OCI-LY1 (cell line): ENCODE data around the gene TTLL11.

Source experiments
- CTCF ChIP-seq: fragments of 200-600 bp; sonication (generic), shearing (Covaris generic); IDR thresholded peaks from 2 replicates; pipeline ENCODE4 v1.5.1; 2017; ENCODE audit warnings: mild to moderate bottlenecking, antibody characterized with exemption, low read length, moderate library complexity, mixed read lengths
- EZH2 ChIP-seq: fragments of 200-600 bp; sonication (generic), shearing (Covaris generic); IDR thresholded peaks from 2 replicates; pipeline ENCODE4 v1.8.0; 2017; ENCODE audit warnings: borderline replicate concordance, mixed run types, mild to moderate bottlenecking, antibody characterized with exemption, low read length, moderate library complexity, mixed read lengths

- TF ChIP-seq CTCF (no peak), EZH2 (no peak)
These were observed 12.1 kb downstream of the TTLL11 start for GRCh38 chr9:122080986-122081385.
